GM18861 (cell line): ENCODE data around the gene ASB3.
"Not testable (repeated sequence)": the region's sequence is repeated elsewhere in the genome, so short reads cannot be mapped to it uniquely, and the experiment has no call there.

Experiments
- ATAC-seq: cut with Tn5 transposase; IDR thresholded peaks from one replicate; pipeline ENCODE4 v1.9.1; 2021; ENCODE audit not compliant: unreplicated experiment

The ASB3 gene

GRCh38 chr2:53660886-53661285, 125.9 kb downstream of the ASB3 start:
- ATAC-seq = no peak

- ATAC-seq = not testable (repeated sequence)
Observed at GRCh38 chr2:53658474-53658873, 128.3 kb downstream of the ASB3 start.

- no peak for ATAC-seq
Observed at GRCh38 chr2:53655256-53655655, 131.5 kb downstream of the ASB3 start.

- ATAC-seq = no peak
Observed at GRCh38 chr2:53654396-53654795, 132.4 kb downstream of the ASB3 start.

GRCh38 chr2:53652131-53652530, 134.6 kb downstream of the ASB3 start:
- ATAC-seq = no peak

GRCh38 chr2:53646788-53647187, 140.0 kb downstream of the ASB3 start:
- no peak for ATAC-seq

- ATAC-seq = no peak
Observed at GRCh38 chr2:53641290-53641689, 145.5 kb downstream of the ASB3 start.

GRCh38 chr2:53640466-53640865, 146.3 kb downstream of the ASB3 start:
- no peak for ATAC-seq

GRCh38 chr2:53636596-53636995, 150.2 kb downstream of the ASB3 start:
- ATAC-seq = no peak

- no peak for ATAC-seq
Observed at GRCh38 chr2:53636109-53636508, 150.6 kb downstream of the ASB3 start.

GRCh38 chr2:53635694-53636093, 151.1 kb downstream of the ASB3 start:
- no peak for ATAC-seq

GRCh38 chr2:53633441-53633840, 153.3 kb downstream of the ASB3 start:
- no peak for ATAC-seq

- ATAC-seq = no peak
Observed at GRCh38 chr2:53632714-53633113, 154.0 kb downstream of the ASB3 start.

GRCh38 chr2:53632126-53632460, 154.7 kb downstream of the ASB3 start:
- ATAC-seq = no peak

- no peak for ATAC-seq
Observed at GRCh38 chr2:53631313-53632125, 155.2 kb downstream of the ASB3 start.

- ATAC-seq = no peak
Observed at GRCh38 chr2:53630026-53630606, 156.6 kb downstream of the ASB3 start.

- no peak for ATAC-seq
Observed at GRCh38 chr2:53629501-53629900, 157.3 kb downstream of the ASB3 start.

GRCh38 chr2:53629001-53629400, 157.8 kb downstream of the ASB3 start:
- ATAC-seq = no peak

GRCh38 chr2:53622141-53622540, 164.6 kb downstream of the ASB3 start:
- ATAC-seq = no peak

GRCh38 chr2:53620981-53621380, 165.8 kb downstream of the ASB3 start:
- ATAC-seq = no peak
